Endothelial cell of umbilical vein (primary cell): ENCODE results near the gene NCOR1. TPM values are rescaled to one million over a fixed set of nuclear protein-coding genes. Genes with fewer than 3 reads are reported as not detected.

ENCODE experiments used
- BruUV-seq: library from RNA; stranded (reverse); fragments of 400-500 nt; replicated peaks from 2 replicates; lab custom pipeline; 2021; lab: Mats Ljungman, UMichigan
- CTCF ChIA-PET: fragments of 300-600, 350-600 bp; sonication (Branson Sonifier 250); formaldehyde crosslinking; loops from one replicate; lab custom pipeline; 2021; ENCODE audit warnings: antibody characterized with exemption, inconsistent platforms; lab: Charles Lee
- POLR2A ChIA-PET: fragments of 300-600, 350-600 bp; sonication (Branson Sonifier 250); formaldehyde crosslinking; loops from one replicate; lab custom pipeline; 2021; ENCODE audit warnings: antibody characterized with exemption, inconsistent platforms; lab: Charles Lee
- DNase-seq: peaks from one replicate; pipeline ENCODE4 v3.0.0-alpha.2; 2011; ENCODE audit warnings: low read depth, low spot score
- FAIRE-seq: peaks from 2 replicates; lab custom pipeline; 2011; peaks lifted over from hg19 to GRCh38; lab: Jason Lieb, UNC
- H2AFZ ChIP-seq: 2 replicates; pipeline ENCODE4 v1.6.0; 2012; ENCODE audit warnings: low read depth, low read length, control low read depth, inconsistent platforms
- H3K27ac ChIP-seq: 2 replicates; pipeline ENCODE4 v1.5.1; 2011; ENCODE audit warnings: low read depth, mild to moderate bottlenecking, control low read depth, low read length, moderate library complexity; ENCODE audit not compliant: insufficient read depth
- H3K27me3 ChIP-seq, 2 experiments: 2 replicates each; pipeline versions ENCODE4 v1.6.0 to v1.6.1; 2011; ENCODE audit warnings: low read length in 2 of 2, mixed read lengths in 1 of 2; ENCODE audit not compliant: control insufficient read depth in 2 of 2, insufficient read depth in 2 of 2
- H3K36me3 ChIP-seq, 2 experiments: 2 replicates in 1 of 2; 3 replicates in 1 of 2; pipeline ENCODE4 v1.5.1; 2011; ENCODE audit warnings: low read length in 2 of 2, mild to moderate bottlenecking in 1 of 2, moderate library complexity in 1 of 2; ENCODE audit not compliant: control insufficient read depth in 2 of 2, insufficient read depth in 2 of 2; ENCODE audit errors: extremely low read depth in 1 of 2
- H3K4me1 ChIP-seq: 3 replicates; pipeline ENCODE4 v1.5.1; 2011; ENCODE audit warnings: mild to moderate bottlenecking, low read length; ENCODE audit not compliant: control insufficient read depth, insufficient read depth; ENCODE audit errors: extremely low read depth
- H3K4me2 ChIP-seq: 2 replicates; pipeline ENCODE4 v1.6.1; 2011; ENCODE audit warnings: low read length, control low read depth, mixed read lengths; ENCODE audit not compliant: insufficient read depth
- H3K4me3 ChIP-seq, 3 experiments: fragments of 200-600 bp in 1 of 3; sonication (generic), shearing (Covaris generic) in 1 of 3; replicated peaks in 1 of 3; 2 replicates each; pipeline ENCODE4 v1.5.1; 2011 to 2016; ENCODE audit warnings: control low read depth in 3 of 3, low read length in 3 of 3, mild to moderate bottlenecking in 2 of 3, inconsistent platforms in 1 of 3, low read depth in 1 of 3, moderate library complexity in 1 of 3; ENCODE audit not compliant: insufficient read depth in 1 of 3
- H3K79me2 ChIP-seq: 2 replicates; pipeline ENCODE4 v1.6.0; 2012; ENCODE audit warnings: low read length, inconsistent platforms; ENCODE audit not compliant: control insufficient read depth, insufficient read depth
- H3K9ac ChIP-seq: replicated peaks from 2 replicates; pipeline ENCODE3; 2011; ENCODE audit warnings: low read length, control low read depth; ENCODE audit not compliant: insufficient read depth; ENCODE audit errors: extremely low read depth
- H3K9me1 ChIP-seq: replicated peaks from 3 replicates; pipeline ENCODE4 v1.6.0; 2011; ENCODE audit warnings: mild to moderate bottlenecking, low read length; ENCODE audit not compliant: control insufficient read depth, insufficient read depth; ENCODE audit errors: extremely low read depth
- H3K9me3 ChIP-seq: replicated peaks from 2 replicates; pipeline ENCODE4 v1.5.1; 2012; ENCODE audit warnings: low read length, inconsistent platforms; ENCODE audit not compliant: control insufficient read depth, insufficient read depth
- H4K20me1 ChIP-seq: replicated peaks from 2 replicates; pipeline ENCODE3; 2011; ENCODE audit warnings: mild to moderate bottlenecking, low read length; ENCODE audit not compliant: control insufficient read depth, insufficient read depth; ENCODE audit errors: extremely low read depth
- EZH2 ChIP-seq: IDR thresholded peaks from 2 replicates; pipeline ENCODE4 v1.6.1; 2012; ENCODE audit warnings: borderline replicate concordance, low read depth, mild to moderate bottlenecking, moderate library complexity, low read length, inconsistent platforms; ENCODE audit not compliant: severe bottlenecking
- FOS ChIP-seq: IDR thresholded peaks from 2 replicates; pipeline ENCODE4 v1.6.1; 2011; ENCODE audit warnings: mild to moderate bottlenecking, low read length, moderate library complexity, borderline replicate concordance; ENCODE audit not compliant: insufficient read depth
- GATA2 ChIP-seq: IDR thresholded peaks from 2 replicates; pipeline ENCODE4 v1.7.0; 2011; ENCODE audit warnings: low read depth, mild to moderate bottlenecking, moderate library complexity, mixed read lengths, low read length; ENCODE audit not compliant: insufficient read length, insufficient read depth
- JUN ChIP-seq: IDR thresholded peaks from 2 replicates; pipeline ENCODE4 v1.6.1; 2011; ENCODE audit warnings: borderline replicate concordance, low read depth; ENCODE audit not compliant: insufficient read length, insufficient read depth
- MAX ChIP-seq: IDR thresholded peaks from 2 replicates; pipeline ENCODE4 v1.6.1; 2011; ENCODE audit not compliant: insufficient read depth, insufficient read length
- MYC ChIP-seq: IDR thresholded peaks from one replicate; pipeline ENCODE4 v1.6.1; 2011; ENCODE audit warnings: mild to moderate bottlenecking, low read depth, low read length
- POLR2A ChIP-seq: IDR thresholded peaks from 2 replicates; pipeline ENCODE4 v1.6.1; 2012; ENCODE audit warnings: low read depth, mild to moderate bottlenecking, control low read depth, low read length
- POLR2AphosphoS5 ChIP-seq: IDR thresholded peaks from 2 replicates; pipeline ENCODE4 v1.6.1; 2012; ENCODE audit warnings: low read depth, mild to moderate bottlenecking, control low read depth, low read length, moderate library complexity; ENCODE audit not compliant: insufficient read depth
- dilution Hi-C: fragments of 300-500 bp; cut with MboI; formaldehyde crosslinking; loops from one replicate; pipeline ENCODE4 v1.15.0; 2019; ENCODE audit warnings: low sequenced_read_pairs; ENCODE audit not compliant: extremely low pct_ligation_motif_present
- intact Hi-C: fragments of 100-400 bp; cut with micrococcal nuclease; formaldehyde crosslinking; loops from one replicate; pipeline ENCODE4 v1.10.0; 2022
- polyA plus RNA-seq, 4 experiments: library from polyadenylated mRNA; depleted of rRNA in 3 of 4; stranded (reverse) in 3 of 4; unstranded in 1 of 4; fragments of >200 nt; gene quantifications; 2 replicates each; pipeline versions ENCODE4 v1.2.1 to v1.2.3, GENCODE V29; 2011 to 2012; ENCODE audit warnings: missing spikeins in 1 of 4
- total RNA-seq: library from RNA; stranded (reverse); gene quantifications from 2 replicates; pipeline ENCODE4 v1.2.3, GENCODE V29; 2021
- TF ChIP-seq, protein P1 (sequence below), 2 donors: IDR thresholded peaks; 1 replicate in 1 of 2; 2 replicates in 1 of 2; pipeline ENCODE4 v1.5.1; 2011; ENCODE audit warnings: low read length in 2 of 2, mild to moderate bottlenecking in 2 of 2, moderate library complexity in 2 of 2, control low read depth in 1 of 2, inconsistent platforms in 1 of 2, low read depth in 1 of 2; ENCODE audit not compliant: insufficient read depth in 1 of 2; ENCODE audit errors: extremely low read depth in 1 of 2

NCOR1 gene
- total and polyA plus RNA-seq, 2 donors (not counting 3 experiments of a cell fraction or from before 2014, with no cell fraction given), result 90.0 to 134 TPM

DNA sequence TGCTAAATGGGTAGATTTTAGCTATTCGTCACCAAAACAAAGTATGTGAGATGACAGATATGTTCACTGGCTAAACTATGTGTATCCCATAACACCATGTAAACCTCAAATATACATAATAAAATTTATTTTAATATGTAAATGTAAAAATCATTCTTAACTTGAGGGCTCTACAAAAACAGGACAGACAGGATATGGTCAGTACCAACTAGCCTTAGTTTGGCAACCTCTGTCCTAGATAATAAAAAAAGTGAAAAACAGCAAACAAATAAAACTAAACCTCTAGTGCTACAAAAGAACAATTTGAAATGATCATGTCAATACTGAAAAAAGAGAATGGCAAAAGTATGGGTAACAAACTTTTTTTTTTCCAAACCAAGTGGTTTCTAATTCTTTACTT is 33.8 kb downstream of the NCOR1 start:
- Histone ChIP-seq H3K27me3 (no peaks in the 10 kb centered on the region), H3K27ac (no peak overlapping the region), H2AFZ (no peak overlapping the region), H3K79me2 (peaks cover 84% of the 10 kb centered on the region), H4K20me1 (no peaks in the 10 kb centered on the region), H3K4me1 (no peaks in the 10 kb centered on the region), H3K36me3 (peaks cover 0 to 9% of the 10 kb centered on the region in 2 experiments), H3K9me1 (no peaks in the 10 kb centered on the region), H3K9me3 (no peaks in the 10 kb centered on the region), H3K4me2 (no peak overlapping the region), H3K9ac (no peak overlapping the region), H3K4me3 (no peak overlapping the region)
- dilution Hi-C loops (no loop called here), intact Hi-C loops (no loop called here)
- no peak for FAIRE-seq
- ChIA-PET CTCF (interaction anchor here (1.6 kb wide), 1 partner anchor 34 kb away, joined by 4 read pairs; the partner anchor contains the start of gene NCOR1), POLR2A (no interaction called here)
- BruUV-seq, result no TSS peak
- DNase-seq, result no peak
- TF ChIP-seq EZH2 (no peak), GATA2 (no peak), FOS (no peak), MAX (no peak)

DNA sequence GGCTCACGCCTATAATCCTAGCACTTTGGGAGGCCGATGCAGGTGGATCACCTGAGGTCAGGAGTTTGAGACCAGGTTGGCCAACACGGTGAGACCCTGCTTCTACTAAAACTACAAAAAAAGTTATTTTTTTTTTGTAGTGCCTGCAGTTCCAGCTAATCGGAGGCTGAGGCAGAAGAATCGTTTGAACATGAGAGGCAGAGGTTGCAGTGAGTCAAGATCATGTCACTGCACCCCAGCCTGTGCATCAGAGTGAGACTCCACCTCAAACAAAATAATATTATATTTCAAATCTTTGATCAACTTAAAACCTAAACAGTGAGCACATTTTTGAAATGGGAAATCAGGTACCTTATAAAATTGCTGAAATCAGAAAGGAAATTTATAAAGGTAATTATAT is 36.5 kb downstream of the NCOR1 start:
- H3K4me2 ChIP-seq, result no peak overlapping the region
- dilution Hi-C loops, result no loop called here

More for the DNA sequence above, 36.5 kb downstream of the NCOR1 start:
- ChIA-PET CTCF (no interaction called here), POLR2A (no interaction called here)
- H3K4me1 ChIP-seq, result no peaks in the 10 kb centered on the region
- intact Hi-C loops, result no loop called here
- H2AFZ ChIP-seq, result no peak overlapping the region
- no peak for TF ChIP-seq POLR2AphosphoS5
- TF ChIP-seq, protein P1, sequence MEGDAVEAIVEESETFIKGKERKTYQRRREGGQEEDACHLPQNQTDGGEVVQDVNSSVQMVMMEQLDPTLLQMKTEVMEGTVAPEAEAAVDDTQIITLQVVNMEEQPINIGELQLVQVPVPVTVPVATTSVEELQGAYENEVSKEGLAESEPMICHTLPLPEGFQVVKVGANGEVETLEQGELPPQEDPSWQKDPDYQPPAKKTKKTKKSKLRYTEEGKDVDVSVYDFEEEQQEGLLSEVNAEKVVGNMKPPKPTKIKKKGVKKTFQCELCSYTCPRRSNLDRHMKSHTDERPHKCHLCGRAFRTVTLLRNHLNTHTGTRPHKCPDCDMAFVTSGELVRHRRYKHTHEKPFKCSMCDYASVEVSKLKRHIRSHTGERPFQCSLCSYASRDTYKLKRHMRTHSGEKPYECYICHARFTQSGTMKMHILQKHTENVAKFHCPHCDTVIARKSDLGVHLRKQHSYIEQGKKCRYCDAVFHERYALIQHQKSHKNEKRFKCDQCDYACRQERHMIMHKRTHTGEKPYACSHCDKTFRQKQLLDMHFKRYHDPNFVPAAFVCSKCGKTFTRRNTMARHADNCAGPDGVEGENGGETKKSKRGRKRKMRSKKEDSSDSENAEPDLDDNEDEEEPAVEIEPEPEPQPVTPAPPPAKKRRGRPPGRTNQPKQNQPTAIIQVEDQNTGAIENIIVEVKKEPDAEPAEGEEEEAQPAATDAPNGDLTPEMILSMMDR (IDR thresholded peaks at IDR 0.05; ENCODE audit: extremely low read depth in 1 of 2, insufficient read depth in 1 of 2, low read depth in 1 of 2, low read length in 2 of 2), result no peak
- TF ChIP-seq MAX, result no peak
- TF ChIP-seq MYC, result no peak
- no peak for TF ChIP-seq FOS
- TF ChIP-seq EZH2, result no peak
- no peak for TF ChIP-seq POLR2A
- no peak for TF ChIP-seq JUN
- TF ChIP-seq GATA2, result no peak
- DNase-seq, result no peak
- no peaks in the 10 kb centered on the region for H4K20me1 ChIP-seq
- H3K27me3 ChIP-seq, result no peaks in the 10 kb centered on the region
- peaks cover 78% of the 10 kb centered on the region for H3K79me2 ChIP-seq
- no peak overlapping the region for H3K4me3 ChIP-seq
- H3K27ac ChIP-seq, result no peak overlapping the region
- H3K9ac ChIP-seq, result no peak overlapping the region
- no peaks in the 10 kb centered on the region for H3K9me3 ChIP-seq
- BruUV-seq, result no TSS peak
- no peak for FAIRE-seq
- no peaks in the 10 kb centered on the region for H3K9me1 ChIP-seq
- H3K36me3 ChIP-seq, result peaks cover 0 to 2% of the 10 kb centered on the region in 2 experiments
